NCI-H2029 (cell line): Measurements from ENCODE around the gene GPR68.
A peak's percentile ranks its signal among the peaks of the same experiment; 100 is the strongest.
"Not testable (repeated sequence)": the region's sequence is repeated elsewhere in the genome, so short reads cannot be mapped to it uniquely, and the experiment has no call there.

ENCODE experiments used
- DNase-seq: peaks from one replicate; lab custom pipeline; 2025; lab: John Stamatoyannopoulos, UW

GPR68 gene

DNA sequence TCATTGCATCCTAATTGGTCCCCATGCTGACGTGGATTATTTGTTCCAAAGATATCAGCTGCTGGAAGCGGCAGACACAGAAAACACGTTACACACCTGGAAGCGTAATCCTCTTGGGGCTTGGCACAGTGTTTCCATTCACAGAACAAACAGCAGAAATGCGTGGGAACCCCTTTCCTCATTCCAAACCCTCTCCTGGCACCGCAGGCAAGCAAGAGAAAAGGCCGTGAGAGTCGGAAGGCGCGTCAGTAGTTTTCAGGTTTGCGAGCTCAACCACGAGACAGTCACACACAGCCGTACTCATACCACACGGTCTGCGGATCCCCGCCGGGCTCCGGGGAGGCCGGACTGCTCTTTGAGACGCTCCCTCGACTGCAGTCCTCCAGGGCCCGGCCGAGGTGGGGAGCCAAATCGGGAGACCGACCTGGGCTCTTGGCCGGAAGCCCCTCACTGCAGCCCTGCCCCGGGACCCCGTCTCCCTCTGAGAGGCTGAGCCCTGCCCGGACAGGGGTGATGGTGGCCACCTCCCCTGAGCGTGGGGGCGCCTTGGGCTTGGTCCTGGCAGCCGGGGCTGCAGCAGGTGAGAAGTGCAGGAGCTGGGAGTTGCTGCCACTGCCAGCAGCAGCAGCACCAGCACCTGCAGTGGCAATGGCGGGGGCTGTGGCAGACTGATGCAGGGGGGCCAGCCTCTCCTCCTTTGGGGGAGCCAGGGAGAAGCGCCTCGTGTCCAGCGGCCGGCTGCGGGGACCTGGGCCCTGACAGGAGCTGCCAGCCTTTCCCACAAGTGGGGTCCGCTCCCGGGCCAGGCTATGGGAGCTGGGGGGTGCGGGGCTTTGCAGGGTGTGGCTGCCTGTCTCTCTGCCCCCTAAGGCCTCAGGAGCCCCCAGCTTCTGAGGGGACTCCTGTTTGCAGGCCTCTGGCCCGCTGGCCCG is 28.1 kb upstream of the GPR68 start:
- no peak for DNase-seq

GRCh38 chr14:91271639-91272038 is 27.1 kb upstream of the GPR68 start:
- no peak for DNase-seq

DNA sequence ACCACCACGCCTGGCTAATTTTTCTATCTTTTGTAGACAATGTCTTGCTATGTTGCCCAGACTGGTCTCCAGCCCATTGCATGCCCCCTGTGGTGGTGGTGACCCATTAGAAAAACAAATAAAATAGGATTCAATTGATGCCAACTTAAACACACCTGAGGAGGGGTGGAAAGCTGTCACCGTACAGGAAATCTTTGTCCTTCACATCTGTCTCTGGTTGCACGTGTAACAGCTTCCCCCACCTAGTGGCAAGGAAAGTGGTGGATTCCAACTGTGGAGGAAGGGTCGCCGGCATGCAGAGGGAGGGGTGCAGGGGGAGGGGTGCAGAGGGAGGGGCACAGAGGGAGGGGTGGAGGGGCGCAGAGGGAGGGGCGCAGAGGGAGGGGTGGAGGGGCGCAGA is 26.1 kb upstream of the GPR68 start:
- DNase-seq = peak; percentile 26

DNA sequence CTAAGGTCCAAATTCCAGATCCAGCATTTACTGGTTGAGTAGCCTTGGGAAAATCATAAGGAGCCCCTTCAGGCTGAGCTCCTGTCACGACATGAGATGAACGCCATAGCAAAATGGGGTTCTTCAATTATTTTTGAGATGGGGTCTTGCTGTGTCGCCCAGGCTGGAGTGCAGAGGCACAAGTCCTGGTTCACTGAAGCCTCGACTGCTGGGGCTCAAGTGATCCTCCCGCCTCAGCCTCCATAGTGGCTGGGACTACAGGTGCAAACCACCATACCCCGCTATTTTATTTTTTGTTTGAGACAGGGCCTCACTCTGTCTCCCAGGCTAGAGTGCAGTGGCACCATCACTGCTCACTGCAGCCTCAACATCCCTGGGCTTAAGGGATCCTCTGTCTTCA is 25.7 kb upstream of the GPR68 start:
- DNase-seq = no peak

GRCh38 chr14:91269076-91269991 is 24.8 kb upstream of the GPR68 start:
- DNase-seq = no peak

- DNase-seq = no peak
Measured at GRCh38 chr14:91267965-91268437, 23.5 kb upstream of the GPR68 start.

DNA sequence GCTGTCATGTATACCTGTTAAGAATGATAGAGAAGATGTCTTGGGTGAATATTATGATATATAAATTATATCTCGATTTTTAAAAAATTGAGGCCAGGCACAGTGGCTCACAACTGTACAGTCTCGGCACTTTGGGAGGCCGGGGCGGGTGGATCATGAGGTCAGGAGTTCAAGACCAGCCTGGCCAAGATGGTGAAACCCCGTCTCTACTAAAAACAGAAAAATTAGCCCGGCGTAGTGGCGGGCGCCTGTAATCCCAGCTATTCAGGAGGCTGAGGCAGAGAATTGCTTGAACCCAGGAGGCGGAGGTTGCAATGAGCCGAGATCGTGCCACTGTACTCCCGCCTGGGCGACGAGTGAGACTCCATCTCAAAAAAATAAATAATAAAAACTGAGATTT is 21.8 kb upstream of the GPR68 start:
- not testable (repeated sequence) for DNase-seq

GRCh38 chr14:91265404-91265803 is 20.9 kb upstream of the GPR68 start:
- no peak for DNase-seq

DNA sequence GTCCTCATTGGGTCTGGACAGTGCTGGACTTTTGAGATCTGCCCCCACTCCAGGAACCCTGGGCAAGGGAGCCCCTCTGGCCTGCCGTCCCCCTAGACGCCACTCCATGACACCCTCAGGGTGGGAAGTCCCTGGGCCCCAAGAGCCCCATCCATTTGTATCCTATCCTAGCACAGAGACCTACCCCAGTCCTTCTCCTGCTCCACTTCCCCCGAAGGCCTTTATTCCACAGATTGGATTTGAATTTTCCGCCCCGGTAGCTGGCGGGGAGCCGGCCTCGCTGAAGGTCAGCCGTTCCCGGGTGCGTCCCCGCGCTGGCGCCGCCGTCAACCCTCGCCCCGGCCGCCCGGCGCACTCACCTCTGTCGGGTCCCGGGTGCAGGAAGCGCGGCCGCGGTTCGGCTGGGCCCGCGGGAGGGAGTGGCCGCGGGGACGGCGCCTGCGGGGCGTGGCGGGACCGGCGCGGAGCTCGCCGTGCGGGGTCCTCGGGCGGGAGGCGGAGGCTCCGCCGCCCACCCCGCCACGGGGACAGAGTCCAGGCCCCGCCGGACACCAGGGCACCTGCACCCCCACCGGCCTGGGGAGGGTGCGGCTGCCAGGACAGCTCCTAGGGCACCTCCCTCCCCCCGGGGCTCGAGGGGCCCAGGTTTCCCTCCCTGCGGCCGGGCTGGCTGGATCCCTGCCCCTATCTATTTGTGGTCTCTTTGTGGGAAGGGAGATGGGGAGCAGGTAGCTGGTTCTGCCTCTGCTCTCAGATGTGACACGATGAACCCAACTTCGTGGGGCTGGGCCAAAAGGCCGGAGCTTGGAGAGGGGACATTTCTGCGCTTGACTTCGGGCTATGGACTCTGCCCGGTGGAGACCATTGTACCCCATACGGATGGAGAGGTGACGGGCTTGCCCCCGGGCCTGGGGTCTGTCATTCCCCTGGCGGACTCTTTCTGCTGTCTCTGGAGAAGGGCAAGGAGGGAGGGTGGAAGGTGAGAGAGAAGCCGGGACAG is 19.9 kb upstream of the GPR68 start:
- DNase-seq = no peak

DNA sequence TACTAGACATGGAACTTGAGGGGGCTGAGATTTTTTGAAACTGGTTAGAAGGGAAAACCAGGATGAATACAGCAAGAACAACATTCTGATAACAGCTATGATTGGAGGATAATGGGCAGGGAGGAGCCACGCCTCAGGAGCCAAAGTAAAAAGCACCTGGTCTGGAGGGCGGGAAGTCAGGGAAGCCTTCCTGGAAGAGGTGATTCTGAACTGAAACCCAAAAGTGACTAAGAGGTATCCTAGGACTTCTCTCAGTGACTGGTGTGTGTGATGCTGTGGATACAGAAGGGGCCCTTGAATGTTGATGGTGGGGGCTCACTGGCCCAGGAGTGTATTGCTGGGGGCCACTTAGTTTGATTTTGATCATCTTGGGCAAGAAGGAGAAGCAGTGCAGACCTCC is 18.8 kb upstream of the GPR68 start:
- no peak for DNase-seq

- DNase-seq = no peak
Measured at GRCh38 chr14:91261986-91262549, 17.6 kb upstream of the GPR68 start.

DNA sequence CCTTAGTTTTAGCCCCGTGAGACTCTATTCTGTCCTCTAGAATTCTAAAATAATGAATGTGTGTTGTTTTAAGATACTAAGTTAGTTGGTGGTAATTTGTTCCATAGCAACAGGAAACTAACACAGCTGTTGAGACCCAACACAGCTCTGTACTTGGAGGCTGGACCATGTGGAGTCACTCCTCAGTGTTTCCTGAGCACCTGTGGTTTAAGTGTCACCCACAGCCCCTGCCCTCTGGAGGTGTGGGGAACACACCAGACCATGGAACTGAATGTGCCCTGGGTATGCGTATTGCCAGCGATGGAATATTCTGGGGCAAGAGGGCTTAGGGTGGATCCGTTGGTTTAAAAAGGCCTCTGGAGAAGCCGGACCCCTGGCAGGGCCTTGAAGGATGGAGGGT is 16.6 kb upstream of the GPR68 start:
- no peak for DNase-seq

DNA sequence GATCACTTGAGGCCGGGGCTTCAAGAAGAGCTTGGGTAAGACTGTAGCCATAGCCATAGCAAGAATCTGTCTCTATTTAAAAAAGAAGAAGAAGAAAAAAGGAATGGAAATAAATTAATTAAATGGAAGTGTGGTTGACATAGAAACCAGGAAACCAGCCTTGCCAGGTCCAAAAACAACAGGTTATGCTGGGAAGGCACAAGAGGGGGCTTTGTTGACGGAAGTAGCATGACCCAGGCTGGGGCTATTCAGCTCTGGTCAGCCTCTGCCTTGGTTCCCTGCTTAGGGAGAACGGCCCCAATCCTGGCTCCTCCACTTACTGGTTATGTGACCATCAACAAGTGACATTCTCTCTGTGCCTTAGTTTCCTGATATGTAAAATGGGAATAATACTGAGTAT is 14.4 kb upstream of the GPR68 start:
- DNase-seq = no peak

GRCh38 chr14:91258011-91258618 is 13.6 kb upstream of the GPR68 start:
- DNase-seq = no peak

GRCh38 chr14:91257328-91258010 is 13.0 kb upstream of the GPR68 start:
- DNase-seq = no peak

- DNase-seq = no peak
Measured at GRCh38 chr14:91256661-91257060, 12.2 kb upstream of the GPR68 start.

GRCh38 chr14:91255026-91255695 is 10.7 kb upstream of the GPR68 start:
- DNase-seq = no peak

DNA sequence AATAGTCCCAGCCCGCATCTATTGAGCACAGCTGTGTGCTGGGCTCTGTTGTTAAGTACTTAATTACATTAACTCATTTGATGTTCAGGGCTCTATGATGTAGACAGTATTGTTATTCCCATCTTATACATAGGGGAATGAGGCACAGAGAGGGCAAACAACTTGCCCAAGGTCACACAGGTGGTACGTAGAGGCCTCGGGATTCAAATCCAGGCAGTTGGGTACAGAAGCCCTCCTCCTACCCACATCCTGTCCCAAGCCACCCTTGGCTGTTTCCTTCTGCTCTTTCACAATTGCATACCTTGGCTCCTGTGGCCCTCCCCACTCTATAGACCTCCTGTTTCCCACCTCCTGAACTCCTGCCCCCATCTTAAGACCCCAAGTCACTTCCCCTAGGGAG is 10.0 kb upstream of the GPR68 start:
- DNase-seq = no peak

- DNase-seq = no peak
Measured at GRCh38 chr14:91253795-91254323, 9.4 kb upstream of the GPR68 start.
